ENCODE measurements around the gene SLC6A19. TPM values are rescaled to one million over a fixed set of nuclear protein-coding genes. Genes with fewer than 3 reads are reported as not detected.

SLC6A19 gene
- total and polyA plus RNA-seq, 2 of the 4 experiments (the other 2 are of a cell fraction) = not detected

GRCh38 chr5:1202798-1203185 lies 1.4 kb downstream of the SLC6A19 start:
- no peak overlapping the region for H3K18ac ChIP-seq (ENCODE audit: low read depth, low read length)
- H4K91ac ChIP-seq (ENCODE audit: insufficient read depth, low read depth, low read length) = no peak overlapping the region
- no peak overlapping the region for H3K23ac ChIP-seq (ENCODE audit: low read depth, low read length)
- H3K27ac ChIP-seq (ENCODE audit: insufficient read depth, low read length) = no peak overlapping the region
- POLR2A ChIA-PET (ENCODE audit: unreplicated experiment) = no interaction called here
- peaks cover 3% of the 10 kb centered on the region; the same call in 1 of the 2 replicates for H3K4me1 ChIP-seq (ENCODE audit: control insufficient read depth, insufficient read depth, low read length)
- peaks cover 28% of the 10 kb centered on the region; the same call in 1 of the 2 replicates for H3K27me3 ChIP-seq (ENCODE audit: control insufficient read depth, insufficient read depth, low read length)
- intact Hi-C loops (cut with micrococcal nuclease) = no loop called here
- no peak for TF ChIP-seq SMC3 (IDR thresholded peaks at IDR 0.05; ENCODE audit: low read depth, low read length)
- no peak for TF ChIP-seq USF2 (IDR thresholded peaks at IDR 0.05; ENCODE audit: low read depth, low read length)
- no peak for TF ChIP-seq CHD1 (IDR thresholded peaks at IDR 0.05; ENCODE audit: low read depth, low read length)
- no peak for TF ChIP-seq RFX5 (IDR thresholded peaks at IDR 0.05; ENCODE audit: low read depth, low read length)
- no peak overlapping the region for H3K4ac ChIP-seq (ENCODE audit: low read depth, low read length)
- no peaks in the 10 kb centered on the region for H3K36me3 ChIP-seq (ENCODE audit: control insufficient read depth, insufficient read depth, low read length)
- H3K9me3 ChIP-seq (ENCODE audit: control insufficient read depth, insufficient read depth, low read length) = no peaks in the 10 kb centered on the region
- peak overlapping the region; percentile 32 for H2AFZ ChIP-seq (replicated peaks; ENCODE audit: low read length, poor library complexity)
- no peak overlapping the region for H3K14ac ChIP-seq (replicated peaks; ENCODE audit: low read depth, low read length)
- BruUV-seq (replicated peaks) = no TSS peak
- no peak for DNase-seq
- no peaks in the 10 kb centered on the region for H3K9me1 ChIP-seq (ENCODE audit: insufficient read depth, low read length)
- H2BK120ac ChIP-seq (ENCODE audit: low read depth, low read length) = no peak overlapping the region
- in situ Hi-C loops (cut with MboI; ENCODE audit: low sequenced_read_pairs) = no loop called here
- H3K4me3 ChIP-seq (ENCODE audit: insufficient read depth, low read depth, low read length) = no peak overlapping the region
- no peaks in the 10 kb centered on the region for H3K79me1 ChIP-seq (ENCODE audit: low read depth in 1 of 2, low read length in 2 of 2)
- H2BK15ac ChIP-seq (ENCODE audit: low read depth, low read length) = no peak overlapping the region
- no peak overlapping the region for H2AK5ac ChIP-seq (ENCODE audit: low read depth, low read length)
- no peak for ATAC-seq (ENCODE audit: low read depth)
- no peak overlapping the region for H3K56ac ChIP-seq (ENCODE audit: extremely low read depth, insufficient read depth, low read length)
- no CpG with 5 or more reads among the region's 7 CpGs for WGBS, 2 experiments (ENCODE audit: extremely low coverage in 2 of 2, insufficient read length in 1 of 2)
- dilution Hi-C loops (cut with HindIII; ENCODE audit: low sequenced_read_pairs, unreplicated experiment) = no loop called here
- H2BK20ac ChIP-seq (ENCODE audit: low read depth, low read length) = no peak overlapping the region
- H2AK9ac ChIP-seq (replicated peaks; ENCODE audit: low read depth, low read length, poor library complexity) = no peak overlapping the region
- CTCF ChIA-PET = no interaction called here
- no peak overlapping the region for H3K4me2 ChIP-seq (ENCODE audit: low read depth, low read length)
- H3K9ac ChIP-seq (ENCODE audit: low read depth, low read length) = no peak overlapping the region
- H4K5ac ChIP-seq (ENCODE audit: low read depth, low read length) = no peak overlapping the region
- H2BK5ac ChIP-seq (ENCODE audit: low read depth, low read length, poor library complexity, severe bottlenecking) = no peak overlapping the region
- H4K20me1 ChIP-seq (ENCODE audit: insufficient read depth, low read length) = no peaks in the 10 kb centered on the region; the same call in 1 of the 2 replicates
- no peak overlapping the region for H4K8ac ChIP-seq (ENCODE audit: low read depth in 2 of 2, low read length in 2 of 2)

Measured in IMR-90 (cell line).